HuH-7 (cell line): ENCODE results near the gene DMRT1.

Experiments used
- DNase-seq: peaks from one replicate; pipeline ENCODE4 v3.0.0; 2011; ENCODE audit warnings: low spot score

The DMRT1 gene

DNA sequence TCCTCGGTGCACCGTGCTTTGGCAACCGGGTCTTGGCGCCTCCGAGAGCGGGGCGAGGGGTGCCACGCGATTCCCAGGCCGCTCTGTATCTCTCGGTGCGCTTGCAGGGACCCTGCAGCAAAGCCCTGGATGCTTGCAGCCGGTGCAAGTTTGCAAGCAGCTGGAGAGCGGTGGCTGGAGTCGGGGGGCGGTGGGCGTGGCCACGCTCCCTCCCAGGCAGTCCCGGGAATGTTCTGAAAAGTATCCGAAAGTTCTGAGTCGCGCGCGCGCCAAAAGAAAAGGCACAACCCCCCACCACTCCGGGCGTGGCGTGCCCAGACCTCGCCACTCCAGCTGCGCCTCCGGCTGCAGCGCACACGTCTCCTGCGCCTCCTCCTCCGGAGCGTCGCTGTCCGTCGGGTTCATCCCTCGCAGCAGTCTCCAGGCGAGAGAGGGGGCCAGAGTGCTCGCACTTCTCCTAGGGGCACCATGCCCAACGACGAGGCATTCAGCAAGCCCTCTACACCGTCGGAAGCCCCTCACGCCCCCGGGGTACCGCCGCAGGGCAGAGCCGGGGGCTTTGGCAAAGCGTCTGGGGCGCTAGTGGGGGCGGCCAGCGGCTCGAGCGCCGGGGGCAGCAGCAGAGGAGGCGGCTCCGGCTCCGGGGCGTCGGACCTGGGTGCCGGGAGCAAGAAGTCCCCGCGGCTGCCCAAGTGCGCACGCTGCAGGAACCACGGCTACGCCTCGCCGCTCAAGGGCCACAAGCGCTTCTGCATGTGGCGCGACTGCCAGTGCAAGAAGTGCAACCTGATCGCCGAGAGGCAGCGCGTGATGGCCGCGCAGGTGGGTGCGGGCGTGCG lies at the start of gene DMRT1:
Gene DMRT1, plus strand, starts transcription at position 327 of the 839 bp plus-strand sequence. Its CDS starts 142 bp downstream, at position 469.
- no peak for DNase-seq

DNA sequence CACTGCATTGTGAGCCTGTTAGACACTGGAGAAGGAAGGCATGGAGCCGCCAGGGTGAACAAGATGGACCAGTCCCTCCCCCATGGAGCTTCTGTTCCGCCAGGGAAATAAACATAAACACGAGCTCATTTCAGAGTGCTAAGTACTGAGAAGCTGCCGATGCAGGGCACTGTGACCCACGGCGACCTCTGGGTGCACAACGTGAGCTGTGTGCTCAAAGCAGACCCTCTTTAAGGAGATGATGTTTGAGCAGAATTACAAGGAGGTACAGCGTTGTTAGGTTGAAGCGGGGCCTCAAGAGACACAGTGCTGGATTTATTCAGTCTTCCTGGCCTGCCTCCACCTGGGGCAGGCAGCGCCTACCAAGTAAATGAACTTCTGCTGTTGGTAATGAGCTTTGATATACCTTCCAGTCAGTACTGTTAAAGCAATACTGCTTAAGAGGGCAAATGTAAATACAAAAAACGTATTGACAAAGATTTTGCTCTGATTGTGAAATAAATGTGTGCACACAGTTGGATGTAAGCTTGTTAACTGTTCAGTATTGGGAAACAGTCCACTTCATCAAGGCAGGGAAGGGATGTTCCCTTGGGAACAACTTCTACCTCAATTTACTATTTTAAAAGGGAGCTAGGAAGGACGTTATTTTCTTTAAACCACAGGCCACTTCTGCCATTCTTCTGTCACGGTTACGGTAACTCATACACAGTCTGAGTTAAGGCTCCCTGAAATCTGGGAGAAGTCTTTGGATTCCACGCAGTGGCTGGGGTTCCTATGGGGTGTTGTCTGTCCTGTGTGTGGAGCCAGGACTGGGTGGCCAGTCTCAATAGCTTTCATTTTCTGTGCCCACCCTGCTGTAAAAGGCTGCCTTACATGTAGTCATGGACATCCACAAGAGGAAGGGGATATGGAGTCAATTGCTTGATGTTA lies 48.9 kb upstream of the DMRT1 start:
- DNase-seq = no peak

DNA sequence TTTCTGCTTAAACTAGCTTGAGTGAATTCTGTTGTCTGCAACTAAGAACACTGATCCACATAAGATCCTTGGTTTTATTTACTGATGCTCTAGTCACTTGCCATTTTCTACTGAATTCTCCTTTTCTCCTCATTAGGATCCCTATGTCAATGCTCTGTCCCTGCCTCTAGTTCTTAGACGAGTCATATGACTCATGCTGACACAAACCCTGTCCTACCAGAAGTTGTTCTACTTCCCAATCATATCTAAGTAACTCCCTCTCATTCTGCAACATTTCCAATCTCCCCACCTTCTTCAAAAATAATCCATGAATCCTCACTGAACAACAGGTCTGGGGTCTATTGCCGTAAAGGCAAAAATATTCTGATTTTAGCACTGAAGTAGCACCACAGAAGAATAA lies 47.1 kb upstream of the DMRT1 start:
- no peak for DNase-seq

DNA sequence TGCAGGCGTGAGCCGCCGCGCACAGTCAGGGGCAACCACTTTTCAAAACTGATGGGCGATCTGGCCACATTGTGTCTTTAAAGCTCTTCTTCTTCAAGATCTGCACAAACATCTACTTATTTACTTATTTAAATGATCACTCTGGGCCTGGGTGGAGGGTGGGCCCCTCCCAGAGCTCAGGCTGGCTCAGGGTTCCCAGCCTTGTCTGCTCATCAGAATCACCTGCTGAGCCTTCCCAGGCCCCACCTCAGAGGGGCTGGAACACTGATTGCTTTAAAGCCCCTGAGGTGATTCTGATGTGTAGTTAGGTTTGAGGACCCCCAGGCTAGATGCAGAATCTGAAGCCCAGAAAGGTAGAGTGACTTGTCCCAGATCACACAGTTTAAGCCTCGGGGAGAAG lies 45.6 kb upstream of the DMRT1 start:
- no peak for DNase-seq

DNA sequence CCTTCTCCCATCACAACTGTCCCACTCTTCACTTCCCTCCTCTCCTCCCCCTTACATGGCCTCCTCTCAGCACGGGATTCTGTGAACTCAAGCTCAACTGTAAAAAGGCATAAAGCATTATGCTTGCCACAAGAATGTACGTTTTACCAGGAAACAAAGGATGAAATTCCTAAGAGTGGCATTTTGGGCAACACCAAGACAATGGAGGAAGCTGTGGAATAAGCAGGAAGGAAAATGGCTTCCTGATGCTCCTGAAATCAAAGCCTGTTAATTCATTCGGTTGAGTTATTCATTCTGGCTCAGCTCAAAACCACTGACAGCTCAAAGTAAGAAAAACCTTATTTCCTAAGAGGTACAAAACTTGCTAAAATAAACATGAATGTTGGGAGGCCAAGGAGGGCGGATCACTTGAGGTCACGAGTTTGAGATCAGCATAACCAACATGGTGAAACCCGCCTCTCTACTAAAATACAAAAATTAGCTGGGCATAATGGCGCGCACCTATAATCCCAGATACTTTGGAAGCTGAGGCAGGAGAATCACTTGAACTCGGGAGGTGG lies 40.8 kb upstream of the DMRT1 start:
- DNase-seq = no peak

DNA sequence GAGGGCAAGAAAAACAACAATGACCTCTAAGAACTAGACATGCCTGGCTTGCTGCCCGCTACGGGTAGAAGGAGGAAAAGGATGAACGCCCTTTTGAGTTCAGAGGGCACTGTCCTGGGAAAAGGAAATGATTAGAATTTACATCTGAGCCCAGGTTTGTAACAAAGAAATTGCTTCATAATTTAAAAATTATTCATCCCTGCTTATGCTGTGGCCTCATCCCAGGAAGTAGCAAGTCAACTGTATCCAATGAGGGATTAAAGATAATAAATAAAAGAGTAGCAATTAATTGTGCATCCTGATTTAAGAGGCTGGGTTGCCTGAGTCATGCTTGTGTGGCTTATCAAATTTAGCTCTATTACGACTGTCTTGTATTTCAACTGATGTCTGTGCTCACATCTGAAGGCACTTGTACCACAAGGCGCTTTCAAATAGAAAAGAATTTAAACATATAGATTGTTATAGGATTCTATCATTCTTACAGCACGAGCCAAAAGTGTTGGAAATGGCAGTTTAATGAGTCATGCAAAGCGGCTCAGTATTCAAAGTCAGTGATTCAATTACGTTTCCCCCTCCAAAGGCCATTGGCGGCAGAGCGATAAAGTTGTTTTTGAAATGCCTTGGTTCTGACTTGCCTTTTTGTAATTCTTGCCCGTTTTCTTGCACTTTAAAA lies 40.0 kb upstream of the DMRT1 start:
- no peak for DNase-seq

DNA sequence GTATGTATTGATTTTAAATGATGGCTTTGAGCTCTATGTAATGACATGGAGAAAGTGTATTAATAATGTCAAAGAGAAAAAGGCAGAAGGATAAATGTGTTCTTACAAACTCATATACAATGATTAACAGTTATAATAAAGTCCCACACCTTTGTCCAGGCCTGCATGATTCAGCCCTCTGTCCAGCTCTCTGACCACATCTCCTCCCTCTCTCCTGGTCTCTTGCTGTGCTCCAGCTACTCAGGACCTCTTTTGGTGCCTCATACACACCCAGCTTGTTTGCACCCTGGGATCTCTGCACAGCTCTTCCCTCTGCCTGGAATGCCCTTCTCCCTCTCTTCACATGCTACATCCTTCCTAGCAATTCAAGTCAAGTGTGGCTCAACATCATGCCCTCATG lies 37.5 kb upstream of the DMRT1 start:
- DNase-seq = no peak

DNA sequence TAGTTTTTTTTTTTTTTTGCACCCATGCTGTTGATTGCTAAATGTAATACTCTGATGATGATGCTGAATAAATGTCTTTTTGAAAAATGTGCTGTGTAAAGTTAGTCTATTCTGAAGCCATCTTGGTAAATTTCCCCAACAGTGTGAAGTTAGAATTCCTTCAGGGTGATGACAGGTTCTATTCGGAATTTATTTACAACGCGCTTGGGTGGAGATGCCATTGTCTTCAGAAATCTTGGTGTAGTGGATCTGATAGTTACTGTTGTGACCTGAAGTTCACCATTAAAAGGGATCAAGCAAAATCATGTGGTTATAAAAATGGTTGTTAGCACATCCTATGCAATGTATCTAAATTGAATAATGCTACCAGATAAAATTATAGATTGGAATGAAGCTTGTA lies 36.3 kb upstream of the DMRT1 start:
- DNase-seq = no peak

DNA sequence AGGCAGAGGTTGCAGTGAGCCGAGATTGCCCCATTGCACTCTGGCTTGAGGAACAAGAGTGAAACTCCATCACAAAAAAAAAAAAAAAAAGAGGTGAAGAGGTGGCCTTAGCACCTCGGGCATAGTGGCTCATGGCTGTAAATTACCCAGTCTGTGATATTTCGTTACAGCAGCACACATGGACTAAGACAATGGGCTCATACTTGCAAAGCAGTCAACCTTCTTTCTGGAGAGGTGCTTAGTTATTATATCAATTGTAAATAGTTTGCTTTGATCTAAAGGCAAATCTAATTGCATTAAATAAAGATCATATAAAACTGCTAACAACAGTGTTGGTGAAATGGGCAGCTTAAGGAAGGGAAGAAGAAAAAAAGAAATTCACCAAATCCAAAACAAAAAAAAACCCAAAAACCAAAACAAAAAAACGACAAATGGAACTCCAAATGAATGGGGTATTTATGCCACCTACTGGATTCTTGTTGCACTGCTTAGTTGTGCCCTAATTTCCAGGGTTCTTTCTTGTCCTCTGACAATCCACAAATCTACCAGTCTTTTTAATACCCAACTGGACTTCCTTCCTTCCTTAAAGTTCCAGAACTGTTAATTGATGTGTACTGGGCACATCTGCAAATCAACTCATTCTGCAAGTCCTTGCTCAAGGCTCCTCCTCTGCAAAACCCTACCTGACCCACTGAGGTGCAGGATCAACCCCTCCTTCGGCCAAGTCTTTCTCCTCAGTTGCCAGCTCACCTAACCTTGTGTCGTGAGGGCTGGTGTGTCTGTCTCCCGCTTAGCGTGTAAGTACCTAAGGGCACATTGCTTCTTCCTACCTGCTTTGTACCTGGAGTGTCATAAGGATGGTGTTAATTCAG lies 35.0 kb upstream of the DMRT1 start:
- DNase-seq = peak; percentile 49

DNA sequence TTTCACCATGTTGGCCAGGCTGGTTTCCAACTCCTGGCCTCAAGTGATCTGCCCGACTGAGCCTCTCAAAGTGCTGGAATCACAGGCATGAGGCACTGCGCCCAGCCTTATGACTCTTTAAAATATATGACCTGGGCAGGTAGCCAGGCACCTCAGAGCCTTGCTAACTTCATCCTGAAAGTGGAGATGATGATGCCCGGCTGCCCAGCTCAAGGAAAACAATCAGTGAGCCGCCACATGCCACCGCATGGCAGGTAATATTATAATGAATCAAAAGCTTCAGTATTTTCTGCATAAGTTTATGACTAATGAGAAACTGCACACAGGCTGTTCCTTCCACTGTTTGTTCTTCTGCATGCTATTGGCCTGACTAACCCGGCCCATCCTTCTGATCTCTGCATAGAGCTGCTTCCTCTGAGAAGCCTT lies 30.4 kb upstream of the DMRT1 start:
- DNase-seq = no peak

DNA sequence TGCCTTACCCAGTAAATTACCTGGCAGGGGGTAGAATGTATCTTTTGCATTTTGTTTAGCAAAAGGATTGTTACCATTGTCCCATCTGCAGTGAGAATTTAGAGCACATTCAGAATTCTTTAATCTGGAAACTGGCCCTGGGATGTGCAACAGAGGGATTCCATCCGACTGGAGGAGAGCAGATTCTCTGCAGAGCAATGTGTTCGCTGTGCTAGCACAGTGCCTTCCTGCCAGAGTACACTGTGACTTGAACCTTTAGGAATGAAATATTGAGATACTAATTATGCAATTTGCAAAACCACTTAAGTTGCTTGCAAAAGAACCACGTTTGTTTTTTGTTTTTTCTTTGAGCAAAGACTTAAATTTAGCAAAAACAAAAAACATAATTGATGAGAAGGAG lies 22.5 kb upstream of the DMRT1 start:
- no peak for DNase-seq

DNA sequence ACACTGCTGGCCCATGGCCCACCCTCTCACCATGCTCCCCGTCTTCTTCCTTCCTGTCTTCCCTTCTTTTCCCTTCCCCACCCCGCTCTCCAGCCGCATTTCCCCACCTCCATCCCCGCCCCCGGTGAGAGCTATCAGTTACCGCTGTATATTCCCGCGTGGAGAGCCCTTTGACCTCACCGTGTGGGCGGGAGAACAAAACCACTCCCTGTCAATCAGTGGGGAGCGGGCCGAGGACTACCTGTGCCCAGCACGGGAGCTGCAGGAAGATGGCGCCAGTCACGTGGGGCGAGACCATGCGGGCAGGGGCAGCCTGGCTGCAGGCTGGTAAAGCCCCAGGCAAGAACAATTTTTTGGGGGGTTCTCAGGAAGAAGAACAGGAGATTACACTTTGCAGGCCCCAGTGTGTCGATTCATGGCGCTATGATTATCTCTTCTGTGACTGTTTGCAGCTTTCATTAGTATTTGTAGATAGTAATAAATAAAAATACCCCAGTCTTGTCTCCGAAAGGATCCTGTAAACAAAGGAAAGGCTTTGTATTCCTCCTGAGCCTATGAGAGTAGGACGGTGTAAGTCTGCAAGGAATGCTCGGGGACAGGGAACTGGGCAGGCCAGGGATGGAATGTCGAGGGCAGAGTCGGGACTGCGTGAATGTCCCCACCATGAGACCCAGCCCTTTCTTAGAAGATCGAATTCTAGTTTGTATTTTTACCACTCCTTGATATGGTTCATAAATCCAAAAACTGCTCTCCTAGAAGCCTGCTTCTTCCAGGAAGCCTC lies 14.8 kb upstream of the DMRT1 start:
- DNase-seq = no peak

DNA sequence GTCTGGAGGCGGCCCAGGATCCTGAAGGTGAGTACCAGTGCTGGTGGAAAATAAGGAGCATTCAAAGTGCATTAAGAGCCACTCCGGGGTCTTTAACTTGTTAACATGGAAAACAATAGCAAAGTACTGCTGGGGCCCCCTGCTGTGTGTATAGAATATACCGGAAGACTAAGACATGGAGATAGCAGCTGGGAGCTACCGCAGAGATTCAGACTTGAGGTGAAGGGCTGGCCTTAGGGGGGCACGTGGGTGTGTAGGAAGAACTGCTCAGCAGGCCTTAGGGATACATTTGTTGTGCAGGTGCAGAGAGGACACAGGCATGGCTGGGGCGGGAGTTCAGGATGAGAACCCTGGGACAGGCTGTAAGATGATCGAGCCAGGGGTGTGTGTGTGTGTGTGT lies 1.2 kb upstream of the DMRT1 start:
- DNase-seq = no peak

DNA sequence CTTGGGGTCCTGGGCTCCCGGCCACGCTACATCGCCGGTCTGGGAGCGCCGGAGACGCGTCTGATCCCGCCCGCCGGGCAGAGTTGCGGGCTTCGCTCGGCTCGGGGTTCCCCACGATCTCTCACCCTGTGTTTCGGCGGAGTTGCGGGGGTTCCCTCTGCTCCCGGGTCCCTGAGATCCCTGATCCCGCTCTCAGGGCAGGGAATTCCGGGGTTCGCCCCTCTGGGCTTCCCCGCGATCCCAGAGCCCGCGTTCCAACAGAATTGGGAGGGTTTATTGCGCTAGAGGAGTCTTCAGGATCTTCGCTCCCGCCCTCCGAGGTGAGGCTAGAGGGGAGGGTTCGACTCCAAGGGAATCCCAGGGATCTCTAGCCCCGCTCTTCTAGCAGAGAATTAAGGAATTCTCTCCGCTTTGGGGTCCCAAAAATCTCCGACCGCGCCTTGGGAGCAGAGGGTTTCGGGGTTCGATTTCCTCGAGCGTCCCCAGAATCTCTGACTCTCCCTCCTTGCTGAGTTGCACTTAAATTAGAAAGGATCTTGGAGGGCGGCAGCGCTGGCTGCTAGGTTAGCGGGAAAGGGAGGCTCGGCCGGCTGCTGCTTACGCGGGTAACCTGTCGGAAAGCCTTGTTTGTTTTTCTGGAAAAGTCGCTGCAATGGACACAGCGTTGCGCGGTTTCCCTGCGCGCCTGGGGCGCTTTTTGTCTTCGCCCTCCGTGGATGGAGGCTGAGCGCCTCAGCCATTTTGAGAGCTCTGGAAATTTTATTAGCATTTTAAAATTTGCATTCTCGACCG lies 1.3 kb downstream of the DMRT1 start:
- DNase-seq = no peak

DNA sequence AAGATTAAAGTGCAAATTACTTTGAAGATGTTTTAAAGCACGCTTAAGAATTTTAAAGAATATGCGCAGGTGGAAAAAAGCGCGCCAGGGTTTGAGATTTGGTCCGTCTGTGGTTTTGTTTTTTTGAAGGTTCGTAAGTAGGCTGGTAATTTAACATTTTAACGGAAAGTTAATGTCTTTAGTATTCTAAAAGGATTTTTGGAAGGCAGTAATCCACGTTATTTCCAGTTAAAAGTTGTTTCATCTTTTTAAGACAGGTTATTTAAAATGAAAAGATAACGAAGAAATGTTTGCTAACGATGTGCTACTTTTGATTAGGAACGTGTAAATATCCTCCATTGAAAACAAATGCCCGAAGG lies 1.9 kb downstream of the DMRT1 start:
- no peak for DNase-seq

DNA sequence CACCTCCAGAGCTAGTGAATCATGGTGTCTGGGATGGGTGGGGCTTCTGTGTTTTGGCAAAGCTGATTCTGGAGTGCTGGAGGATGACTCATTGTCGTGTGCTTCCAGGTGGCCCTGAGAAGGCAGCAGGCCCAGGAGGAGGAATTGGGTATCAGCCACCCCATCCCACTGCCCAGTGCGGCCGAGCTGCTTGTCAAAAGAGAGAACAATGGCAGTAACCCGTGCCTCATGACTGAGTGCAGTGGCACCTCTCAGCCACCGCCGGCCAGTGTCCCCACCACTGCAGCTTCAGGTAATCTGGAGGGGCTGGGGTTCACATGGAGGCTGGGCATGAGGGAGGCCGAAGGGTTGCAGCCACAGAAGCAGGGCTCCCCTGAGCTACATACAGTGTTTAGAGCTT lies 5.4 kb downstream of the DMRT1 start:
- no peak for DNase-seq

DNA sequence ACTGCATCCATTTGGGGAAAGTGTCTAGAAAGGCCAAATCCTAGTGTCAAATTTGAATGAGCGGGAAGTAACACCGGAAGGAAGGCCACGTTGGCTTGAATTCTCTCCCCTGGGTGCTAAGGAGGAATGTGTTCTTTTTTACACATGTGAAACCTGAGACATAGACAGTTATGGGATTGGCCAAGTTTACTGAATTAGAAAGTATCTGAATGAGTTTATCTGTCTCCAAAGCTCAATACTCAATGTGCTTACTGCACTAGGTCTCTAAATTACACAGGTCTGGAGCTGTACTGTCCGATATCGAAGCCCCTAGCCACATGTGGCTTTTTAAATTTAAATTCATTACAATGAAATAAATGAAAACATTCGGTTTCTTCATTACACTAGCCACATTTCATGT lies 6.0 kb downstream of the DMRT1 start:
- no peak for DNase-seq

DNA sequence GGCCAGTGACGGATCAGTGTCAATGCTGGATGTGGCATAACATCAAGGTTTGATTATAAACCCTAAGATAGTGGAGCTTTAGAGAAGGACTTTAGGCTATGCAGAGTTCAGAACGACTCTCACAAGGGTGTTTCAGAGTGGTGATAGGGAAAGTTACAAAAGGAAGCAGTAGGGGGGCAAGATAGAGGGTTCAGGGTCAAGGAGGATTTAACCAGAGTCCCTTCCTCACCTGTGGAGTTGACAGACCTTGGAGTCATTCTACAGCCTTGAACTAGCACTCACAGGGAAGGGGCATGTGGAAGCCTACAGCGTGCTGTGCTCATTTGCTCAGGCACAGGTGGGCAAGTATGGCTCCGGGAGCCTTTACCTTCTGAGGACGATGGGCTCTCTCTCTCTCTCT lies 7.9 kb downstream of the DMRT1 start:
- DNase-seq = no peak

DNA sequence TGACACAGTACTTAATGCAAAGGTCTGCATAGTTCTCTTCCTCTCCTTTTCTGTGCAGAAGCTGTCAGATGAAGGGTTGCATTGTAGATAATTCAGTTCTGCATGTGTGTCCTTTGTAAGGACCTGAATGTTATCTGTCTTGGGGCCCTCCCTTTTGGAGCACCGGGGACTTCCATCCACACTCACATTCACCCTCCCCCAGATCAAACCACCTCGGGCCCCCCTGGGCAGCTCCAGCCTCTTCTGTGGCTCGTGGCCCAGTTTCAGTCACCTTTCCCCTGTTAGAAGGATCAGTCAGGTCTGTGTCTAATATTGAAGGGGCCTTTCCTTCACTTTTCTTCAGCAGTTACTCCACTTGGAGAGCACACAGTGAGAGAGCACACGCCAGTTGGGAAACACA lies 11.0 kb downstream of the DMRT1 start:
- DNase-seq = no peak

DNA sequence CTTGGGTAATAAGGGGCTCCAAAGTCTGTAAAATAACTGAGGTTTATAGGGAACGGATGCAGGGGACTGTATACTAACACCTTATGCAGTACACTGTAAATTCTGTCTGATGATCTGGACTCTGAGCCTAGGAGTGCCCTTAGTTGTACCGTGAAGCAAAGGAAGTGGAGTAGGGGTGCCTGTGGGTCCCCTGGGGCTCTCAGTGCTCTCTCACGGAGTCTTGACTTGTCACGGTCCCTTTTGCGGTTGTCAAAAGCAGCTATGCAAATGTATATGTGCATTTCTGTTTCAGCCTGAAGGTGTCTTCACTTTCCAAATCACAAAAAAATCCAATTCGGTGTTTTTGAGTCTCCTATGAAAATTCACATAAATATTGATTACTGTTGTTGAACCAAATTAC lies 17.8 kb downstream of the DMRT1 start:
- no peak for DNase-seq
